ENCODE measurements around the gene LYZL1. TPM values are rescaled to one million over a fixed set of nuclear protein-coding genes. Genes with fewer than 3 reads are reported as not detected.

The LYZL1 gene
- total RNA-seq, 1 experiment from 2014 or later: not detected

DNA sequence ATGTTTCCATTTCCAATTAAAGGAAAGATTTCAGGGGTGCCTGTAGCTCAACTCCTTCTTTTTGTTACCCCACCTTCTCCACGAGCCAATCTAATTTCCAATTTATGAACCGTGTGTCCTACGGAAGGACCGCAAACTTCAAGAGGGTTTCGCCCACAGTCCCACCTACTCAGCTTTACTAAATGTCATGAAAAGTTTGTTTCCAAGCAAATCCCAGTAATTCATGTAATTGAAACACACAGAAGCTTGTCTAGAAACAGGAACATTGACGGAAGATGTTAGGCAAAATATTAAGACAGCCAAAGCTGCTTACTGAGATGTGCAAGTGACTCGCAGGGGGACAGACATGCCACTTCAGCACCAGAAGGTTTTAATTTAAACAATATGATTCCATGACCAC, 32.9 kb upstream of the LYZL1 start:
- TF ChIP-seq, protein P1, sequence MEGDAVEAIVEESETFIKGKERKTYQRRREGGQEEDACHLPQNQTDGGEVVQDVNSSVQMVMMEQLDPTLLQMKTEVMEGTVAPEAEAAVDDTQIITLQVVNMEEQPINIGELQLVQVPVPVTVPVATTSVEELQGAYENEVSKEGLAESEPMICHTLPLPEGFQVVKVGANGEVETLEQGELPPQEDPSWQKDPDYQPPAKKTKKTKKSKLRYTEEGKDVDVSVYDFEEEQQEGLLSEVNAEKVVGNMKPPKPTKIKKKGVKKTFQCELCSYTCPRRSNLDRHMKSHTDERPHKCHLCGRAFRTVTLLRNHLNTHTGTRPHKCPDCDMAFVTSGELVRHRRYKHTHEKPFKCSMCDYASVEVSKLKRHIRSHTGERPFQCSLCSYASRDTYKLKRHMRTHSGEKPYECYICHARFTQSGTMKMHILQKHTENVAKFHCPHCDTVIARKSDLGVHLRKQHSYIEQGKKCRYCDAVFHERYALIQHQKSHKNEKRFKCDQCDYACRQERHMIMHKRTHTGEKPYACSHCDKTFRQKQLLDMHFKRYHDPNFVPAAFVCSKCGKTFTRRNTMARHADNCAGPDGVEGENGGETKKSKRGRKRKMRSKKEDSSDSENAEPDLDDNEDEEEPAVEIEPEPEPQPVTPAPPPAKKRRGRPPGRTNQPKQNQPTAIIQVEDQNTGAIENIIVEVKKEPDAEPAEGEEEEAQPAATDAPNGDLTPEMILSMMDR (IDR thresholded peaks at IDR 0.05; ENCODE audit: unreplicated experiment): no peak
- ChIA-PET CTCF (no interaction called here), POLR2A (no interaction called here)
- BruUV-seq (replicated peaks): no TSS peak
- H3K4me1 Mint-ChIP-seq (ENCODE audit: insufficient read depth, unreplicated experiment): peaks cover 19% of the 10 kb centered on the region
- DNase-seq (ENCODE audit: unreplicated experiment): no peak
- no peak overlapping the region for H3K27ac Mint-ChIP-seq (ENCODE audit: low read depth, unreplicated experiment)
- intact Hi-C loops (cut with micrococcal nuclease): no loop called here
- H3K36me3 Mint-ChIP-seq (ENCODE audit: insufficient read depth, unreplicated experiment): no peaks in the 10 kb centered on the region
- H3K4me3 Mint-ChIP-seq (ENCODE audit: unreplicated experiment): no peak overlapping the region
- H3K9me3 Mint-ChIP-seq (ENCODE audit: unreplicated experiment): no peaks in the 10 kb centered on the region
- H3K27me3 Mint-ChIP-seq (ENCODE audit: insufficient read depth, unreplicated experiment): peaks cover 68% of the 10 kb centered on the region

DNA sequence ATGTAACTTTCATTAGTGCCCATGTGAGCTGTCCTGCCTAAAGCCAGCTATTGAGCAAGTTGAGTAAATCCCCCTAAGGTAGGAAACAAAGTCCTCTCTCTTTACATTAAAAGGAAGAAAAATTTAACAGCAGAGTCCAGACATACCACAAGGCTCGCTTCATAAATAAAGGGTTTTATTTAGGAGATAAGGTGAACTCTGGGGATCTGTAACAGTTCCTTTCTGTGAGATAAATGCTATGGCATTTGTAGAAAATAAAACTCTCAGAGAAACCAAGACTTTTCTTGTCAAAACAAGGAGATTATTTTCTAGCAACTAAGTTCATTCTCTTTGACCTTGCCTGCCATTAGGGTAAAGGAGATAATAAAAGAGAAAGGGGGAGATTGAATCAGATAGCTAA, 32.3 kb upstream of the LYZL1 start:
- Mint-ChIP-seq H3K9me3 (ENCODE audit: unreplicated experiment) (no peaks in the 10 kb centered on the region), H3K4me1 (ENCODE audit: insufficient read depth, unreplicated experiment) (peaks cover 19% of the 10 kb centered on the region), H3K4me3 (ENCODE audit: unreplicated experiment) (no peak overlapping the region), H3K27me3 (ENCODE audit: insufficient read depth, unreplicated experiment) (peaks cover 67% of the 10 kb centered on the region), H3K36me3 (ENCODE audit: insufficient read depth, unreplicated experiment) (no peaks in the 10 kb centered on the region), H3K27ac (ENCODE audit: low read depth, unreplicated experiment) (no peak overlapping the region)
- ChIA-PET POLR2A (interaction anchor here (0.6 kb wide), 1 partner anchor 112 kb away, joined by 4 read pairs; no protein-coding TSS in a partner anchor), CTCF (interaction anchor here (0.6 to 1.1 kb wide), 3 partner anchors 17 to 936 kb away, joined by 3 to 6 read pairs (median 3); no protein-coding TSS in a partner anchor)
- no peak for DNase-seq (ENCODE audit: unreplicated experiment)
- TF ChIP-seq, protein P1 (IDR thresholded peaks at IDR 0.05; ENCODE audit: unreplicated experiment): no peak
- BruUV-seq (replicated peaks): no TSS peak
- intact Hi-C loops (cut with micrococcal nuclease): no loop called here

DNA sequence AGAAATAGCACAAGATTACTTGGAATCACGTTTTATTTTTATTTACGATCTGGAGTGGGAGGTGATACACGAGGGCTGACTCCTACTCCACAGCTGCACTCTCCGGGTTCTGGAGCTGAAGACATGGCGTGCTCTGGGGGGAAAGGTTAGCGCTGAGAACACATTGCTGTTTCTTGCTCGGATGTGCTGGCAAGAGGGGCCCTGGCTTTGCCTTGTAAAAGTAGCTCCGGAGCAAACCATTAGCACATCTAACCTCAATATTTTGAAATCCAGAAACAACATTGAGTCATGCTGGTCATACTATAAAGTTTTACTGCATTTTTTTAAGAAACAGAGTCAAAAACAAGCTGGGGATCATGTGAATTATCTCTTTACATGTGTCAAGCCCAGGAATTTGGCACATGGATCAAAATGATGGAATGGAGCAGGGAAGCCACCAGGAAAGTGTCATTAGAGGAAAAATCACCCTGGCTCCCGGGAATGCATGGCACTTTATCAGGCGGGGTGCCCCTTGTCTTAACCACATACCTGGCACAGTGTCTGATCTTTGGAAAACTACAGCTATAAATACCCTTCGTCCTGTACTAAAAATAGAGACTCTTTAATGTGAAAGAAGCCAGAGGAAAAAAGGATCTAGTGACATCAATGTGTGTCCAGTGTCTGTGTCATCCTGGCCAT, 31.6 kb upstream of the LYZL1 start:
- TF ChIP-seq, protein P1 (IDR thresholded peaks at IDR 0.05; ENCODE audit: unreplicated experiment): no peak
- Mint-ChIP-seq H3K27me3 (ENCODE audit: insufficient read depth, unreplicated experiment) (peaks cover 67% of the 10 kb centered on the region), H3K9me3 (ENCODE audit: unreplicated experiment) (no peaks in the 10 kb centered on the region), H3K27ac (ENCODE audit: low read depth, unreplicated experiment) (peak overlapping the region; percentile 11), H3K4me3 (ENCODE audit: unreplicated experiment) (no peak overlapping the region), H3K36me3 (ENCODE audit: insufficient read depth, unreplicated experiment) (no peaks in the 10 kb centered on the region), H3K4me1 (ENCODE audit: insufficient read depth, unreplicated experiment) (peaks cover 19% of the 10 kb centered on the region)
- peak; percentile 82 for DNase-seq (ENCODE audit: unreplicated experiment)
- CTCF ChIA-PET: interaction anchor here (0.6 to 1.1 kb wide), 5 partner anchors 18 to 937 kb away, joined by 3 to 6 read pairs (median 3); partner anchors contain the start of gene BAMBI
- BruUV-seq (replicated peaks): no TSS peak
- POLR2A ChIA-PET: interaction anchor here (0.6 kb wide), 1 partner anchor 112 kb away, joined by 4 read pairs; no protein-coding TSS in a partner anchor
- intact Hi-C loops (cut with micrococcal nuclease): no loop called here

DNA sequence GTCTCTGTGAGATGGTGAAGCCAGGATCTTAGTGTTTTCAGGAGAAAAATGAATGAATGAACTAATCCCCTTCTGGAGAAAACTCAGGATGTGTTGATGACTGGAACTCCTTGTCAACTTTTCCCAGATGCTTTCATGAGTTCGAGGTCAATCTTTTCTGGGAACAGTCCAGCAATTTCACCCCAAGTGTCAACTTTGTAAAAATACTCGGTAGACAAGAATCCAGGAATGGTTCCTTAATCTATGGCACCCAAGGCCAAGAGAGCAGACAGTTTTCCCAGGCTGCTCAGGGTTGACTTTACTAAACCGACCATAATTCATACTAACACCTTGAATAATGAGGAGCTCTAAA, 31.1 kb upstream of the LYZL1 start:
- no peaks in the 10 kb centered on the region for H3K36me3 Mint-ChIP-seq (ENCODE audit: insufficient read depth, unreplicated experiment)
- no peaks in the 10 kb centered on the region for H3K9me3 Mint-ChIP-seq (ENCODE audit: unreplicated experiment)
- H3K27me3 Mint-ChIP-seq (ENCODE audit: insufficient read depth, unreplicated experiment): peaks cover 67% of the 10 kb centered on the region
- ChIA-PET POLR2A (no interaction called here), CTCF (interaction anchor here (0.6 to 0.8 kb wide), 2 partner anchors 12 to 580 kb away, joined by 3 to 4 read pairs; partner anchors contain the start of gene BAMBI)
- BruUV-seq (replicated peaks): no TSS peak
- TF ChIP-seq, protein P1 (IDR thresholded peaks at IDR 0.05; ENCODE audit: unreplicated experiment): no peak
- H3K4me1 Mint-ChIP-seq (ENCODE audit: insufficient read depth, unreplicated experiment): peaks cover 19% of the 10 kb centered on the region
- intact Hi-C loops (cut with micrococcal nuclease): no loop called here
- no peak overlapping the region for H3K27ac Mint-ChIP-seq (ENCODE audit: low read depth, unreplicated experiment)
- no peak overlapping the region for H3K4me3 Mint-ChIP-seq (ENCODE audit: unreplicated experiment)
- DNase-seq (ENCODE audit: unreplicated experiment): no peak

Measured in MCF 10A (cell line).